IMR-90 (cell line): ENCODE data around the gene ANKRD33B. TPM values are rescaled to one million over a fixed set of nuclear protein-coding genes. Genes with fewer than 3 reads are reported as not detected.

Experiments
- ATAC-seq: fragments of 200-7000 bp; cut with Tn5 transposase; 2 replicates; pipeline ENCODE4 v1.9.1; 2020; ENCODE audit warnings: low read depth, mild to moderate bottlenecking, moderate library complexity
- BruUV-seq: library from RNA; stranded (reverse); fragments of 400-500 nt; replicated peaks from 2 replicates; lab custom pipeline; 2021; lab: Mats Ljungman, UMichigan
- CTCF ChIA-PET: fragments of 300-600 bp; formaldehyde crosslinking; extraction: SDS; loops from one replicate; lab custom pipeline; 2021; ENCODE audit warnings: antibody characterized with exemption; lab: Yijun Ruan, JAX
- POLR2A ChIA-PET: fragments of 300-600 bp; sonication (Branson Sonifier 250); formaldehyde crosslinking; loops from one replicate; lab custom pipeline; 2022; ENCODE audit warnings: antibody characterized with exemption; ENCODE audit not compliant: unreplicated experiment; lab: Charles Lee
- DNase-seq: peaks from one replicate; pipeline ENCODE4 v3.0.0; 2013
- H2AFZ ChIP-seq: replicated peaks from 2 replicates; pipeline ENCODE3; 2013; ENCODE audit warnings: low read length, mild to moderate bottlenecking; ENCODE audit not compliant: poor library complexity
- H2AK5ac ChIP-seq: 2 replicates; pipeline ENCODE4 v1.6.1; 2013; ENCODE audit warnings: low read depth, low read length, inconsistent platforms
- H2AK9ac ChIP-seq: replicated peaks from 2 replicates; pipeline ENCODE3; 2013; ENCODE audit warnings: mild to moderate bottlenecking, low read depth, low read length, moderate library complexity; ENCODE audit not compliant: poor library complexity
- H2BK120ac ChIP-seq: 2 replicates; pipeline ENCODE4 v1.6.1; 2013; ENCODE audit warnings: low read depth, low read length, inconsistent platforms
- H2BK15ac ChIP-seq: 3 replicates; pipeline ENCODE4 v1.6.1; 2013; ENCODE audit warnings: low read depth, low read length, inconsistent platforms
- H2BK20ac ChIP-seq: 2 replicates; pipeline ENCODE4 v1.6.1; 2013; ENCODE audit warnings: low read depth, mild to moderate bottlenecking, inconsistent platforms, low read length, moderate library complexity
- H2BK5ac ChIP-seq: 2 replicates; pipeline ENCODE4 v1.6.1; 2013; ENCODE audit warnings: mild to moderate bottlenecking, low read depth, low read length, inconsistent platforms; ENCODE audit not compliant: poor library complexity, severe bottlenecking
- H3K14ac ChIP-seq: replicated peaks from 2 replicates; pipeline ENCODE4 v1.6.1; 2013; ENCODE audit warnings: low read depth, low read length, inconsistent platforms
- H3K18ac ChIP-seq: 2 replicates; pipeline ENCODE4 v1.6.1; 2013; ENCODE audit warnings: low read depth, low read length, control low read depth
- H3K23ac ChIP-seq: 2 replicates; pipeline ENCODE4 v1.6.1; 2013; ENCODE audit warnings: low read depth, low read length, inconsistent platforms
- H3K27ac ChIP-seq: 2 replicates; pipeline ENCODE4 v1.5.1; 2013; ENCODE audit warnings: mild to moderate bottlenecking, control low read depth, low read length; ENCODE audit not compliant: insufficient read depth
- H3K27me3 ChIP-seq: 2 replicates; pipeline ENCODE4 v1.6.1; 2013; ENCODE audit warnings: low read length; ENCODE audit not compliant: control insufficient read depth, insufficient read depth
- H3K36me3 ChIP-seq: 2 replicates; pipeline ENCODE4 v1.6.1; 2013; ENCODE audit warnings: low read length, mixed read lengths; ENCODE audit not compliant: control insufficient read depth, insufficient read depth
- H3K4ac ChIP-seq: 2 replicates; pipeline ENCODE4 v1.6.1; 2013; ENCODE audit warnings: low read depth, low read length, inconsistent platforms
- H3K4me1 ChIP-seq: 2 replicates; pipeline ENCODE4 v1.6.1; 2013; ENCODE audit warnings: low read length, mixed read lengths; ENCODE audit not compliant: control insufficient read depth, insufficient read depth
- H3K4me2 ChIP-seq: 2 replicates; pipeline ENCODE4 v1.6.1; 2013; ENCODE audit warnings: low read depth, mild to moderate bottlenecking, control low read depth, low read length, moderate library complexity
- H3K4me3 ChIP-seq: 2 replicates; pipeline ENCODE4 v1.5.1; 2013; ENCODE audit warnings: low read depth, mild to moderate bottlenecking, control low read depth, low read length, moderate library complexity; ENCODE audit not compliant: insufficient read depth
- H3K56ac ChIP-seq: 2 replicates; pipeline ENCODE4 v1.6.1; 2013; ENCODE audit warnings: low read length, inconsistent platforms; ENCODE audit not compliant: insufficient read depth; ENCODE audit errors: extremely low read depth
- H3K79me1 ChIP-seq, 2 experiments: 2 replicates each; pipeline ENCODE4 v1.6.1; 2013; ENCODE audit warnings: low read length in 2 of 2, inconsistent platforms in 1 of 2, low read depth in 1 of 2
- H3K9ac ChIP-seq: 2 replicates; pipeline ENCODE4 v1.6.1; 2013; ENCODE audit warnings: low read depth, low read length, control low read depth
- H3K9me1 ChIP-seq: 2 replicates; pipeline ENCODE4 v1.6.1; 2013; ENCODE audit warnings: low read length, inconsistent platforms; ENCODE audit not compliant: insufficient read depth
- H3K9me3 ChIP-seq: 2 replicates; pipeline ENCODE4 v1.6.1; 2013; ENCODE audit warnings: low read length; ENCODE audit not compliant: control insufficient read depth, insufficient read depth
- H4K20me1 ChIP-seq: 2 replicates; pipeline ENCODE4 v1.6.1; 2013; ENCODE audit warnings: low read length, inconsistent platforms; ENCODE audit not compliant: insufficient read depth
- H4K5ac ChIP-seq: 2 replicates; pipeline ENCODE4 v1.6.1; 2013; ENCODE audit warnings: mild to moderate bottlenecking, low read depth, low read length, control low read depth
- H4K8ac ChIP-seq, 2 experiments: 2 replicates each; pipeline ENCODE4 v1.6.1; 2013; ENCODE audit warnings: low read depth in 2 of 2, low read length in 2 of 2, control low read depth in 1 of 2, inconsistent platforms in 1 of 2
- H4K91ac ChIP-seq: 2 replicates; pipeline ENCODE4 v1.6.1; 2013; ENCODE audit warnings: low read depth, low read length, inconsistent platforms; ENCODE audit not compliant: insufficient read depth
- MAFK ChIP-seq: IDR thresholded peaks from 2 replicates; pipeline ENCODE4 v1.6.1; 2012; ENCODE audit warnings: low read depth, low read length, improper control_type of control experiment
- MAZ ChIP-seq: IDR thresholded peaks from 2 replicates; pipeline ENCODE4 v1.6.1; 2012; ENCODE audit warnings: low read depth, mild to moderate bottlenecking, low read length, improper control_type of control experiment, moderate library complexity, borderline replicate concordance
- POLR2A ChIP-seq: IDR thresholded peaks from 2 replicates; pipeline ENCODE4 v1.6.1; 2012; ENCODE audit warnings: mild to moderate bottlenecking, low read depth, low read length
- RAD21 ChIP-seq: IDR thresholded peaks from 2 replicates; pipeline ENCODE4 v1.6.1; 2012; ENCODE audit warnings: low read length, improper control_type of control experiment
- SMC3 ChIP-seq: fragments of 150-350 bp; IDR thresholded peaks from 2 replicates; pipeline ENCODE4 v1.6.1; 2016; ENCODE audit warnings: low read depth, mild to moderate bottlenecking, antibody characterized with exemption, low read length, moderate library complexity
- WGBS, 2 experiments: methylation state at CpG; one replicate each; pipeline versions ENCODE4 v1.1.5 to v1.1.7; 2013; ENCODE audit warnings: missing lambda C conversion rate in 2 of 2; ENCODE audit not compliant: insufficient read length in 1 of 2; ENCODE audit errors: extremely low coverage in 2 of 2; 5-methylcytosine and 5-hydroxymethylcytosine counted together
- dilution Hi-C: fragments of 300-500 bp; cut with HindIII; formaldehyde crosslinking; loops from one replicate; pipeline ENCODE4 v1.14.3; 2018; ENCODE audit warnings: low sequenced_read_pairs; ENCODE audit not compliant: unreplicated experiment
- in situ Hi-C: fragments of 300-500 bp; cut with MboI; formaldehyde crosslinking; loops from 3 replicates; pipeline ENCODE4 v1.14.3; 2019; ENCODE audit warnings: low sequenced_read_pairs, inconsistent platforms, mixed read lengths
- intact Hi-C: fragments of 100-400 bp; cut with micrococcal nuclease; formaldehyde crosslinking; loops from 2 replicates; pipeline ENCODE4 v1.10.0; 2022
- polyA plus RNA-seq, 3 experiments: library from polyadenylated mRNA; depleted of rRNA; stranded (reverse); fragments of >200 nt; gene quantifications; 2 replicates each; pipeline ENCODE4 v1.2.3, GENCODE V29; 2012; ENCODE audit warnings: low replicate concordance in 1 of 3
- total RNA-seq: library from RNA; depleted of rRNA; stranded (reverse); fragments of >200 nt; gene quantifications from 2 replicates; pipeline ENCODE4 v1.2.3, GENCODE V29; 2012

ANKRD33B gene
- total and polyA plus RNA-seq, 2 of the 4 experiments (the other 2 are of a cell fraction) = 2.5 to 3.3 TPM

DNA sequence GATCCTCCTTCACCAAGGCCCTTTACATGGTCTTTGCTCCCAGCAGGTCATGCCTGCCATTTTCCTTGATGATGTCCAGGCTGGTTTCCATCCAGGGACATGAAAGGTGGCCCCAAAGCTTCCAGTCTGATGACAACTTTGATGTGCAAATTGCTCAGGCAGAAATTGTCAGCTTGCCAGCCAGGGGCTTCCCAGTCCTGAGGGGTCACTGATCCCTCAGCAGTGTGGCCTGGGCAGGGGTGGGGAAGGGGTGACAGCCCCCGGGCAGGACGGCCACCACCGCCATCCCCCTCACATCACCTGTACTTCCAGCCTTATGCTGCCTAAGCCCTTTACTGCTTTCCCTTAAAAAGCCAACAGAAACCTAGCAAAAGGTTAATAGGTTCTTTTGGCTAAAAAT lies 96.3 kb downstream of the ANKRD33B start:
- Histone ChIP-seq H3K9me1 (peaks cover 3% of the 10 kb centered on the region; the same call in 1 of the 2 replicates), H3K9me3 (no peaks in the 10 kb centered on the region; the same call in 1 of the 2 replicates), H3K4me3 (no peak overlapping the region), H3K23ac (no peak overlapping the region), H3K18ac (no peak overlapping the region), H2AK5ac (no peak overlapping the region), H3K27me3 (no peaks in the 10 kb centered on the region; the same call in 1 of the 2 replicates), H4K8ac (no peak overlapping the region), H3K4ac (no peak overlapping the region), H3K27ac (no peak overlapping the region), H3K79me1 (peaks cover 0 to 2% of the 10 kb centered on the region in 2 experiments; a peak in 1 of 4 replicates), H4K5ac (no peak overlapping the region), H2AFZ (no peak overlapping the region), H4K20me1 (peaks cover 3% of the 10 kb centered on the region; the same call in 1 of the 2 replicates), H3K9ac (no peak overlapping the region), H3K4me1 (peaks cover 2% of the 10 kb centered on the region; the same call in 1 of the 2 replicates), H3K4me2 (no peak overlapping the region), H2BK20ac (no peak overlapping the region), H3K14ac (no peak overlapping the region), H3K36me3 (peaks cover 12% of the 10 kb centered on the region; the same call in 1 of the 2 replicates), H3K56ac (no peak overlapping the region), H2BK120ac (no peak overlapping the region), H4K91ac (no peak overlapping the region), H2BK5ac (no peak overlapping the region), H2BK15ac (no peak overlapping the region), H2AK9ac (no peak overlapping the region)
- POLR2A ChIA-PET = no interaction called here
- TF ChIP-seq MAZ (no peak), POLR2A (no peak), RAD21 (no peak), MAFK (no peak), SMC3 (no peak)
- no TSS peak for BruUV-seq
- no peak for ATAC-seq
- dilution Hi-C loops (no loop called here), intact Hi-C loops (no loop called here), in situ Hi-C loops (no loop called here)
- DNase-seq = no peak
- WGBS, 2 experiments = no CpG with 5 or more reads among the region's 3 CpGs
- CTCF ChIA-PET = no interaction called here
